Liver (tissue), 3 donors: ENCODE data around the gene KRTAP2-1.

ENCODE experiments used
- ATF3 ChIP-seq: IDR thresholded peaks from 2 replicates; pipeline ENCODE4 v1.6.1; 2016; ENCODE audit warnings: antibody characterized with exemption
- CTCF ChIP-seq: fragments of 150-350 bp; IDR thresholded peaks from 2 replicates; pipeline ENCODE4 v1.5.1; 2017; ENCODE audit warnings: improper control_type of control experiment, low read depth, low read length; ENCODE audit not compliant: missing input control
- EGR1 ChIP-seq, 2 donors: IDR thresholded peaks; 2 replicates each; pipeline ENCODE4 v1.6.1; 2016 to 2018; ENCODE audit warnings: antibody characterized with exemption in 2 of 2, low read depth in 2 of 2
- FOXA1 ChIP-seq: IDR thresholded peaks from 2 replicates; pipeline ENCODE4 v1.6.1; 2016; ENCODE audit warnings: antibody characterized with exemption
- GABPA ChIP-seq, 2 donors: IDR thresholded peaks in 1 of 2; conservative IDR thresholded peaks in 1 of 2; 2 replicates each; pipeline ENCODE4 v1.6.1; 2016; ENCODE audit warnings: antibody characterized with exemption in 2 of 2, mild to moderate bottlenecking in 1 of 2, moderate library complexity in 1 of 2
- HNF4A ChIP-seq, 2 donors: conservative IDR thresholded peaks; 2 replicates each; pipeline ENCODE4 v1.6.1; 2016; ENCODE audit warnings: antibody characterized with exemption in 2 of 2, mild to moderate bottlenecking in 2 of 2
- JUND ChIP-seq, 2 donors: IDR thresholded peaks; 2 replicates each; pipeline ENCODE4 v1.6.1; 2016; ENCODE audit warnings: antibody characterized with exemption in 2 of 2
- MAX ChIP-seq: IDR thresholded peaks from 2 replicates; pipeline ENCODE4 v1.6.1; 2016; ENCODE audit warnings: antibody characterized with exemption
- RAD21 ChIP-seq, 2 donors: IDR thresholded peaks; 2 replicates each; pipeline ENCODE4 v1.6.1; 2016; ENCODE audit warnings: antibody characterized with exemption in 2 of 2, mild to moderate bottlenecking in 2 of 2
- REST ChIP-seq: IDR thresholded peaks from 2 replicates; pipeline ENCODE4 v1.6.1; 2016; ENCODE audit warnings: antibody characterized with exemption, mild to moderate bottlenecking
- RXRA ChIP-seq, 2 donors: IDR thresholded peaks; 2 replicates each; pipeline ENCODE4 v1.6.1; 2017 to 2018; ENCODE audit warnings: antibody characterized with exemption in 2 of 2, mild to moderate bottlenecking in 1 of 2
- SP1 ChIP-seq: IDR thresholded peaks from 2 replicates; pipeline ENCODE4 v1.6.1; 2018; ENCODE audit warnings: antibody characterized with exemption, mild to moderate bottlenecking
- TAF1 ChIP-seq: conservative IDR thresholded peaks from 2 replicates; pipeline ENCODE4 v1.6.1; 2016; ENCODE audit warnings: antibody characterized with exemption, mild to moderate bottlenecking
- ZBTB33 ChIP-seq: IDR thresholded peaks from 2 replicates; pipeline ENCODE4 v1.6.1; 2016; ENCODE audit warnings: antibody characterized with exemption
- donor health status: healthy.
- donor health status: healthy.

- TF ChIP-seq CTCF = no peak
- no peak for TF ChIP-seq MAX
- no peak for TF ChIP-seq TAF1
- TF ChIP-seq EGR1 (IDR thresholded peaks at IDR 0.05; ENCODE audit: low read depth in 2 of 2) = no peak
- TF ChIP-seq HNF4A (conservative IDR thresholded peaks at IDR 0.05) = no peak
- TF ChIP-seq RAD21 (IDR thresholded peaks at IDR 0.05) = no peak
- no peak for TF ChIP-seq GABPA (IDR thresholded peaks at IDR 0.05 in 1 of 2, conservative IDR thresholded peaks at IDR 0.05 in 1 of 2)
- TF ChIP-seq ATF3 = no peak
- TF ChIP-seq SP1 = no peak
- TF ChIP-seq REST = no peak
- no peak for TF ChIP-seq ZBTB33
- TF ChIP-seq RXRA (IDR thresholded peaks at IDR 0.05) = no peak
- TF ChIP-seq FOXA1 = no peak
- no peak for TF ChIP-seq JUND (IDR thresholded peaks at IDR 0.05)
These were observed 21.9 kb upstream of the KRTAP2-1 start for GRCh38 chr17:41069031-41069430.
